ENCODE data around the gene PGM2L1. TPM values are rescaled to one million over a fixed set of nuclear protein-coding genes. Genes with fewer than 3 reads are reported as not detected.
"Not testable (repeated sequence)": the region's sequence is repeated elsewhere in the genome, so short reads cannot be mapped to it uniquely, and the experiment has no call there.

The PGM2L1 gene
- total RNA-seq, 1 experiment from 2014 or later = 3.7 TPM

GRCh38 chr11:74400606-74401005 is 2.4 kb upstream of the PGM2L1 start:
- no peak for DNase-seq (ENCODE audit: low spot score)

- peak; percentile 47 for DNase-seq (ENCODE audit: low spot score)
Measured at GRCh38 chr11:74397501-74398243, 561 bp downstream of the PGM2L1 start.

GRCh38 chr11:74392256-74392655 is 6.0 kb downstream of the PGM2L1 start:
- DNase-seq (ENCODE audit: low spot score) = no peak

GRCh38 chr11:74391193-74391592 is 7.0 kb downstream of the PGM2L1 start:
- DNase-seq (ENCODE audit: low spot score) = no peak

- no peak for DNase-seq (ENCODE audit: low spot score)
Measured at GRCh38 chr11:74390697-74391096, 7.5 kb downstream of the PGM2L1 start.

- peak; percentile 30 for DNase-seq (ENCODE audit: low spot score)
Measured at GRCh38 chr11:74388678-74389327, 9.4 kb downstream of the PGM2L1 start.

- DNase-seq (ENCODE audit: low spot score) = no peak
Measured at GRCh38 chr11:74384641-74385040, 13.6 kb downstream of the PGM2L1 start.

- peak; percentile 30 for DNase-seq (ENCODE audit: low spot score)
Measured at GRCh38 chr11:74380746-74381439, 17.3 kb downstream of the PGM2L1 start.

- no peak for DNase-seq (ENCODE audit: low spot score)
Measured at GRCh38 chr11:74377689-74378088, 20.5 kb downstream of the PGM2L1 start.

- no peak for DNase-seq (ENCODE audit: low spot score)
Measured at GRCh38 chr11:74373382-74373781, 24.9 kb downstream of the PGM2L1 start.

GRCh38 chr11:74371269-74372052 is 26.8 kb downstream of the PGM2L1 start:
- DNase-seq (ENCODE audit: low spot score) = peak; percentile 66

- no peak for DNase-seq (ENCODE audit: low spot score)
Measured at GRCh38 chr11:74370123-74370522, 28.1 kb downstream of the PGM2L1 start.

GRCh38 chr11:74367881-74368280 is 30.4 kb downstream of the PGM2L1 start:
- no peak for DNase-seq (ENCODE audit: low spot score)

GRCh38 chr11:74366576-74366975 is 31.7 kb downstream of the PGM2L1 start:
- DNase-seq (ENCODE audit: low spot score) = no peak

GRCh38 chr11:74365805-74366204 is 32.4 kb downstream of the PGM2L1 start:
- not testable (repeated sequence) for DNase-seq (ENCODE audit: low spot score)

- DNase-seq (ENCODE audit: low spot score) = no peak
Measured at GRCh38 chr11:74357449-74357848, 40.8 kb downstream of the PGM2L1 start.

GRCh38 chr11:74355626-74356025 is 42.6 kb downstream of the PGM2L1 start:
- DNase-seq (ENCODE audit: low spot score) = no peak

- no peak for DNase-seq (ENCODE audit: low spot score)
Measured at GRCh38 chr11:74354036-74354435, 44.2 kb downstream of the PGM2L1 start.

- DNase-seq (ENCODE audit: low spot score) = no peak
Measured at GRCh38 chr11:74347381-74347780, 50.9 kb downstream of the PGM2L1 start.

- no peak for DNase-seq (ENCODE audit: low spot score)
Measured at GRCh38 chr11:74345420-74345819, 52.8 kb downstream of the PGM2L1 start.

GRCh38 chr11:74341921-74342320 is 56.3 kb downstream of the PGM2L1 start:
- DNase-seq (ENCODE audit: low spot score) = no peak

- no peak for DNase-seq (ENCODE audit: low spot score)
Measured at GRCh38 chr11:74339619-74340018, 58.6 kb downstream of the PGM2L1 start.
